GM18861 (cell line): Measurements from ENCODE around the gene AGL.
"Not testable (repeated sequence)": the region's sequence is repeated elsewhere in the genome, so short reads cannot be mapped to it uniquely, and the experiment has no call there.

ENCODE experiments used
- ATAC-seq: cut with Tn5 transposase; IDR thresholded peaks from one replicate; pipeline ENCODE4 v1.9.1; 2021; ENCODE audit not compliant: unreplicated experiment

AGL gene

DNA sequence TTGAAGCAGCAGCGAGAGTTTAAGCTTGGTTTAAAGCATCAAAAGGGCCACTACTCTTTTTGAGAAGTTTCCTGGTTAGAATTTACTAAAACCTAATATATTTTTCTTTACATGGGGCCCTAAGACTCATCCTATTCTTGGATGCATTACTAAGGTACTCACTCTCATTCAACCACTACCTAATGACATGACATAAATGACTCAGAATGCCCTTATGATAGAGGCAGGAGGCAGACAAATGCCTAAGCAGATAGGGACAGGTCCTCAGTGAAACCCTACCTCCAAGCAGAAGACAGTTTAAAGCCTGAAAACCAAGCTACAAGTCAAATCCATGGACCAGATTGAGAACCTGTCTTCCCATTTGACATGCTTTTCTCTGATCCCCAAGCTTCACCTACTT, 85.4 kb downstream of the AGL start:
- no peak for ATAC-seq

- ATAC-seq = no peak
These were observed 85.9 kb downstream of the AGL start for GRCh38 chr1:99936071-99936470.

- no peak for ATAC-seq
These were observed 92.6 kb downstream of the AGL start for GRCh38 chr1:99942723-99943122.

- ATAC-seq = no peak
These were observed 93.1 kb downstream of the AGL start for GRCh38 chr1:99943223-99943794.

- ATAC-seq = no peak
These were observed 94.0 kb downstream of the AGL start for GRCh38 chr1:99944192-99944591.

- no peak for ATAC-seq
These were observed 95.0 kb downstream of the AGL start for GRCh38 chr1:99945174-99945573.

DNA sequence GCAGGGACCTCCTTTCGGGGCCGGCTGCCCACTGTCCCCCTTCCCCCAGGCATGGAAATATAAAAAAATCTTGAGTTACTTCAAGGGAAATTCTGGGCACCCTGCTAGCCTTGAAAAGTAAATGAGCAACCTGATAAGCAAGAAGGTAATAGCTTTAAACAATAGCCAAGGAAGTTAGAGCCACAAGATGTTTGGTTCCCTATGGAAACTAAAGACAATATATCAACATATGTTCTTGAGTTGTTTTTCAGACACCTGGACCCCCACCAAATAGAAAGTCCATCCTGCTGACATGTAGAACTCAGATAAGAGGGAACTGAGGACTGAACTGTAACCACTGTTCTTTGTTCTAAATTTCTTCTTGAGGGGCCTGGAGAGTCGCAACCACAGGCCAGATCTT, 100.3 kb downstream of the AGL start:
- no peak for ATAC-seq

- ATAC-seq = no peak
These were observed 102.4 kb downstream of the AGL start for GRCh38 chr1:99952522-99952921.

- ATAC-seq = no peak
These were observed 105.2 kb downstream of the AGL start for GRCh38 chr1:99955375-99955774.

- ATAC-seq = no peak
These were observed 106.6 kb downstream of the AGL start for GRCh38 chr1:99956755-99957154.

DNA sequence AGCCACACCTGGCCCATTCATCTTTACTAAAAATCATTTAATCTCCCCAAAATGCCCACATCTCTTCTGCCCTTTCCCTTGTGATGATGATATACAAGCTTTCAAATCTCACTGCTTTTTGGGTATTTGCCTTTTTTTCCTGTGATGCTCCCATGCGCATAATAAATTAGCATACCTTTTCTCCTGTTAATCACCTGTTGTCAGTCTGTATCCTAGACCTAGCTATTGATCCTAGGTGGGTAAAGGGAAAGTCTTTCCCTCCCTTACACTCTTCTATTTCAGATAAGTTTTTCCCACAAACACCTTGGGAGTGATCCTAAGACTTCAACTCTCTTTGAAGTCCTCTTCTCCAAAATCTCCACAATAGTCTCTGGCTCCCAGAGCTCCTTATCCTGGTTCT, 107.7 kb downstream of the AGL start:
- ATAC-seq = no peak

GRCh38 chr1:99959189-99959705, 109.1 kb downstream of the AGL start:
- ATAC-seq = not testable (repeated sequence)

DNA sequence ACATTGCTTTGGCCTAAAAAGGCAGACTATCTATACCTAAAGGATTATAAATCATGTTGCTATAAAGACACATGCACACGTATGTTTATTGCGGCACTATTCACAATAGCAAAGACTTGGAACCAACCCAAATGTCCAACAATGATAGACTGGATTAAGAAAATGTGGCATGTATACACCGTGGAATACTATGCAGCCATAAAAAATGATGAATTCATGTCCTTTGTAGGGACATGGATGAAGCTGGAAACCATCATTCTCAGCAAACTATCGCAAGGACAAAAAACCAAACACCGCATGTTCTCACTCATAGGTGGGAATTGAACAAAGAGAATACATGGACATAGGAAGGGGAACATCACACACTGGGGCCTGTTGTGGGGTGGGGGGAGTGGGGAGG, 110.1 kb downstream of the AGL start:
- ATAC-seq = not testable (repeated sequence)

- ATAC-seq = no peak
These were observed 113.1 kb downstream of the AGL start for GRCh38 chr1:99963041-99963795.

DNA sequence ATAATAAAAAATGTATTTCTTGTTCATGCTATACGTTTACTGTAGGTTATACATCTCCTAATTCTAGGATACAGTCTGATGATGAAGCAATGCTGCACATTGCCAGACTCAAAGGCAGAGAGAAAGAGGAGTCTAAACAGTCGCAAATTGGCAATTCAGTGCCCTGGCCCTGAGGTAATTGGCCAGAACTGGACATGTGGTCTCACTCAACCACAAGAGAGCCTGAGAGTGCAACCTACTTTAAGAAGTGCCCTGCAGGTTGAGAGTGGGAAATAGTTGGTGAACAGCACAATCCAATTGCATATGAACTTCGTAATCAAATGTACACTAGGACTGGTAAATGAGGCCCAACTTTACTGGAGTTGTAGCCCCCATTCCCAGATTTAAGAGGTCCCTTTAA, 114.6 kb downstream of the AGL start:
- ATAC-seq = no peak

- no peak for ATAC-seq
These were observed 115.7 kb downstream of the AGL start for GRCh38 chr1:99965646-99966375.

- no peak for ATAC-seq
These were observed 118.1 kb downstream of the AGL start for GRCh38 chr1:99968214-99968613.

- ATAC-seq = peak; percentile 12
These were observed 119.1 kb downstream of the AGL start for GRCh38 chr1:99969260-99969728.

DNA sequence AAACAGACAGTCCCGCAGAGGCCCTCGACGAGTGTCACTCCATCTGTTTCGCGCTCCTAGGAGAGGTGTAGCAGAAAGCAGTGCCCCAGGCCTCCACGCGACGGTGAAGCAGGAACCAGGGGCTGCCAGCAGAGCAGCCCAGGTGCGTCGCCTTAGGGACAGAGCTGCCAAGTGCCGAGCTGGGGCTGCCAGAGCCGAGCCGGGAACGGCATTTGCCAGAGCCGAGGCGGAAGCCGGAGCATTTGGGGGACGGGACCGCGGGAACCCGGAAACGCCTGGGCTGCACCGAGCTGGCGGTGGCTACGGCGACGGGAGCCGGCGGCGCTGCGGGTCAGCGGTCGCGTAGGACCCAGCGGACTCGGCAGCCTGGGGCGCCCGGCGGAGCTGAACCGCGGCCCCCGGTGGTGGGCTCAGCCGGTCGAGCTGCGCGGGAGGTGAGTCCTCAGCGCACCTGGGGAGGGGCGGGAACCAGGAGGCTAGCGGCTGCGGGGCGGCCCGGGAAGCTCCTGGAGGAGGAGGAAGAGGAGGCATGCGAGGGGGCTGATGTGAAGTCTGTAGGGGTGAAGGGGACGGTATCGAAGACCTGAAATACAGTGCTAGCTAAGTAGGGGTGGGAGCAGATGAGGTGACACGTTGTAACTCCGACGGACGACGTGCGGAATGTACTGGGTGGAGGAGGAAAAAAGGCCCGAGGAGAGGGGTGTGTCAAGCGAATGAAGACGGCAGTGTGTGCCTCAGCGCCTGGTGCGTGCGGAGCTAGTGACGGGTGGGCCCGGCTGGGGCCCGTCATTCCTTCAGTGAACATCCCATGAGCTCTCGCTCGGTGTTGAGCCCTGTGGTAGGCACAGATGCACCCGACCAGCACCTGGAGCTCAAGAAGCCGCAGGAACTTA, 119.8 kb downstream of the AGL start, which contains the start of gene SLC35A3:
TSS of gene SLC35A3 (plus strand) at position 268 of the 893 bp plus-strand sequence. CDS start 23,559 bp downstream, outside the sequence.
- ATAC-seq = peak; percentile 89

DNA sequence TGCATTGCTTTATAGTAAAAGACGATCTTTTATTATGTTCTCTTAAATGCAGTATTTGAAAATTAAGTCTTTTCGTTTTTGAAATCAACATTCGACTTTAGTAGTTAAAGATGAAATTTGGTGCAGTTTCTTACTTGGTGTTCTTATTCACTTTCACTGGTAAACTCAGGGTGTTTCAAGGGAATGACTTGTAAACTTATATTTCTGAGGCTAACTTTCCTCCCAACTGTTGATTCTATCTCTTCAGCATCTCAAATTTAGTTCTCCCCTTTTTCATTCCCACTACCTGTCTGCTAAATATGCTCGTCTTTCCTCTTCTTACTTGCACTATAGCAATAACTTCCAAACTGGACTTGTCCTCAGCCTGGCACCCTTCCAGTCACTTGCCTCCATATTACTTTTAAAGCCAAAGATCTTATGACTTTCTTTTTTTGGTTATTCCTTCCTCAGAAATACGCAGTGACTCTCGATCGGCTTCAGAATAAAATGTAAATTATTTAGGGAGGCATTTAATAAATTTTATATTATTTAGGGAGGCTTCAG, 120.6 kb downstream of the AGL start:
- no peak for ATAC-seq
